NCI-H524 treated with DMSO at 0.1 percent for 48 hours (cell line): ENCODE measurements around the gene ZNF565.
"Not testable (repeated sequence)": the region's sequence is repeated elsewhere in the genome, so short reads cannot be mapped to it uniquely, and the experiment has no call there.

Experiments
- DNase-seq: peaks from one replicate; lab custom pipeline; 2025; lab: John Stamatoyannopoulos, UW

Gene ZNF565

DNA sequence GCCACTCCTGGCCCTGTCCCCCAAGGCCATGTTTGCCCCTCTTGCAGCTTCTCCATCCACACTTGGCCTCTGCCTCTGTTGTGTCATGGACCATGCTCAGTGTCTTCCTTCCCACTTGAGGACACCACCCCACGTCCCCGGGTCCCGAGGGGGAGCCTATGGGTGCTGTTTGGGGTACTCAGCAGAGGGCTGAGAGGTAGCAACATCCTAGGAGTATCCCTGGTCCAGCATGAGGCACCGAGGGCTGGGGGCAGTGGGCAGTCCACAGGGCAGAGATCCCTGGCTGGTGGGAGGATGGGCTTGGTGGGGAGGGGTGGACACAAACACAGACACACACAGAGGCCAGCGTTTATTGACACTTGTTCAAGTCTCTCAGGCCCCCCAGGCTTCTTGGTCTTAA is 63.9 kb downstream of the ZNF565 start:
- DNase-seq = no peak

GRCh38 chr19:36149673-36150406 is 64.6 kb downstream of the ZNF565 start:
- DNase-seq = no peak

GRCh38 chr19:36144624-36145023 is 69.8 kb downstream of the ZNF565 start:
- DNase-seq = no peak

GRCh38 chr19:36142496-36142895 is 72.0 kb downstream of the ZNF565 start:
- DNase-seq = no peak

DNA sequence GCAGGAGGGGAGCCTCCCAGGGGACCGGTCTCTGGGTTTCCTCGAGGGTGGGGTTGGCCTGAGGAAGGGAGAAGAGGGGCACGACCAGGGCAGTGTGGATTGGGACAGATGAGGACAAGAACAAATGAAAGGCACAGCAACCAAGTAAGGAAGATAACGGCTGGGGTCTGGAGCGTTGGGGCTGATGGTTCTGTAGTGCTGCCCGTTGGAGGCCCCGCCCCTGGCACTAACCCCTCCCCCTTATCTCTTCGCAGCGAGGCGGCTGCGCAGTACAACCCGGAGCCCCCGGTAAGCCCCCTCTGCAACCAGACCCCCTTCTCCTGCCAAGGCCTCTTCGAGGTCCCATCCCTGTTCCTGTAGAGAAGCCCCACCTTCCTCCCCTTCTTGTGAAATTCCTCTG is 72.4 kb downstream of the ZNF565 start:
- no peak for DNase-seq

- peak; percentile 42 for DNase-seq
Measured at GRCh38 chr19:36141039-36141927, 73.2 kb downstream of the ZNF565 start.

DNA sequence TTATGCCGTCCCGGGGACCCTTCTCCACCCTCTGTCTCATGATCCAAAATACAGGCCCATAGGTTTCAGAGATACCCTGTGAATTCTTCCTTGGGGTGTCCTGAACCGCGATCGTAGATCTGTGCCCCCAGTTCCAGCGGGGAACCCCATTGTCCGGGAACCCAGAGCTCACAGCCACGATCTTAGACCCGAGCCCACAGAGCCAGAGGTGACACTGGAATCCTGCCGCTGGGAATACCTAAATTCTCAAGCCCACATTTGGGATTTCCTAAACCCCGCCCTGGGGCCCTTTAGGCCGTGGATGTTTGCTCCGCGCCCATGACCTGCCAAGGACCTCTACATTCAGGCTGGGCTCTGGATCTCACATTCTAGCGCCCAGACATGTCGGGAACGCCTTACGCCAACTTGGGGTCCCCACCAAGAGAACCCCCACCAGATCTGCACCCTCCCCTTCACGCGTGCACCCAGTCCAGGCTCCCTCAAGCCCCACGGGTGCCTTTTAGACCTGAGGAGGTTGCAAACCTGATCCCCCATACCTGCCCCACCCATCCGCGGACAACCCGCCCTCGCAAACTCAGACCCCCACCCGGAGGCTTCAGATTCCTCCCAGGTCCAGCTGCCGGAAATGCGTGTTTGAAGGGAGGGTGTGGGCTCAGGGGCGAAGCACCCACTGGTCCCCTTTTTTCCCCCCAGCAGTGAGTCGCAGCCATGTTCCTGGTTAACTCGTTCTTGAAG is 74.0 kb downstream of the ZNF565 start:
- peak; percentile 16 for DNase-seq

- DNase-seq = peak; percentile 76
Measured at GRCh38 chr19:36139473-36140303, 74.8 kb downstream of the ZNF565 start, which contains the start of gene CAPNS1. TSS of gene CAPNS1 (plus strand) at chr19:36140066. CDS start at chr19:36141012, 946 bp downstream.

GRCh38 chr19:36139120-36139472 is 75.4 kb downstream of the ZNF565 start:
- DNase-seq = no peak

- DNase-seq = no peak
Measured at GRCh38 chr19:36136964-36137686, 77.3 kb downstream of the ZNF565 start.

GRCh38 chr19:36134867-36135266 is 79.6 kb downstream of the ZNF565 start:
- DNase-seq = not testable (repeated sequence)
